Caco-2 (cell line): ENCODE data around the gene PHF23. TPM values are rescaled to one million over a fixed set of nuclear protein-coding genes. Genes with fewer than 3 reads are reported as not detected.

Experiments used
- BruUV-seq: library from RNA; stranded (reverse); fragments of 400-500 nt; replicated peaks from 2 replicates; lab custom pipeline; 2021; lab: Mats Ljungman, UMichigan
- CTCF ChIA-PET: fragments of 300-600 bp; sonication (Branson Sonifier 250); formaldehyde crosslinking; loops from one replicate; lab custom pipeline; 2022; ENCODE audit warnings: antibody characterized with exemption; lab: Charles Lee
- POLR2A ChIA-PET: fragments of 300-600 bp; sonication (Branson Sonifier 250); formaldehyde crosslinking; loops from one replicate; lab custom pipeline; 2022; ENCODE audit warnings: antibody characterized with exemption; lab: Charles Lee
- DNase-seq, 2 experiments: peaks; one replicate each; pipeline versions ENCODE4 v3.0.0 to v3.0.0-alpha.2; 2020 to 2022
- H3K27me3 ChIP-seq: replicated peaks from 2 replicates; pipeline ENCODE4 v1.6.0; 2011; ENCODE audit warnings: low read length; ENCODE audit not compliant: control insufficient read depth, insufficient read depth
- H3K36me3 ChIP-seq: 2 replicates; pipeline ENCODE4 v1.5.1; 2011; ENCODE audit warnings: low read length; ENCODE audit not compliant: control insufficient read depth, insufficient read depth
- H3K4me1 ChIP-seq: fragments of 250-450 bp; sonication (Bioruptor Pico); 2 replicates; pipeline ENCODE4 v1.5.1; 2020; ENCODE audit warnings: mild to moderate bottlenecking
- H3K4me3 ChIP-seq: 2 replicates; pipeline ENCODE4 v1.5.1; 2011; ENCODE audit warnings: low read depth, mild to moderate bottlenecking, control low read depth, low read length
- H3K9me3 ChIP-seq: fragments of 250-450 bp; sonication (Bioruptor Pico); 2 replicates; pipeline ENCODE4 v1.5.1; 2020; ENCODE audit warnings: mild to moderate bottlenecking, moderate library complexity
- H3K27ac Mint-ChIP-seq: one replicate; pipeline ENCODE4 v1.8.0; 2022; ENCODE audit warnings: mixed read lengths; ENCODE audit not compliant: unreplicated experiment
- H3K27me3 Mint-ChIP-seq: one replicate; pipeline ENCODE4 v1.8.0; 2022; ENCODE audit warnings: mixed read lengths; ENCODE audit not compliant: insufficient read depth, unreplicated experiment
- H3K36me3 Mint-ChIP-seq: one replicate; pipeline ENCODE4 v1.8.0; 2022; ENCODE audit warnings: mild to moderate bottlenecking, mixed read lengths; ENCODE audit not compliant: insufficient read depth, unreplicated experiment
- H3K4me1 Mint-ChIP-seq: one replicate; pipeline ENCODE4 v1.8.0; 2022; ENCODE audit warnings: low read depth, mixed read lengths; ENCODE audit not compliant: unreplicated experiment
- H3K4me3 Mint-ChIP-seq: one replicate; pipeline ENCODE4 v1.8.0; 2022; ENCODE audit warnings: mild to moderate bottlenecking, moderate library complexity, mixed read lengths; ENCODE audit not compliant: unreplicated experiment
- H3K9me3 Mint-ChIP-seq: one replicate; pipeline ENCODE4 v1.8.0; 2022; ENCODE audit warnings: mixed read lengths; ENCODE audit not compliant: unreplicated experiment
- intact Hi-C: fragments of 100-400 bp; cut with micrococcal nuclease; formaldehyde crosslinking; loops from one replicate; pipeline ENCODE4 v1.10.0; 2022; ENCODE audit not compliant: unreplicated experiment
- microRNA-seq: library from miRNA; unstranded; fragments of <30 nt; microRNA quantifications from one replicate; pipeline ENCODE4 v1.2.0, GENCODE V29; 2022
- total RNA-seq: library from RNA; stranded (reverse); gene quantifications from 2 replicates; pipeline ENCODE4 v1.2.3, GENCODE V29; 2022
- TF ChIP-seq, protein P1 (sequence below), 2 experiments: fragments of 200-600 bp in 1 of 2; IDR thresholded peaks; 1 replicate in 1 of 2; 2 replicates in 1 of 2; pipeline versions ENCODE4 v1.5.1 to v1.8.0; 2011 to 2022; ENCODE audit warnings: antibody characterized with exemption in 1 of 2, control low read depth in 1 of 2, inconsistent platforms in 1 of 2, low read depth in 1 of 2, low read length in 1 of 2, mild to moderate bottlenecking in 1 of 2, moderate library complexity in 1 of 2; ENCODE audit not compliant: insufficient read depth in 1 of 2, severe bottlenecking in 1 of 2, unreplicated experiment in 1 of 2

PHF23 gene
- total RNA-seq, 1 experiment from 2014 or later: 20.5 TPM

DNA sequence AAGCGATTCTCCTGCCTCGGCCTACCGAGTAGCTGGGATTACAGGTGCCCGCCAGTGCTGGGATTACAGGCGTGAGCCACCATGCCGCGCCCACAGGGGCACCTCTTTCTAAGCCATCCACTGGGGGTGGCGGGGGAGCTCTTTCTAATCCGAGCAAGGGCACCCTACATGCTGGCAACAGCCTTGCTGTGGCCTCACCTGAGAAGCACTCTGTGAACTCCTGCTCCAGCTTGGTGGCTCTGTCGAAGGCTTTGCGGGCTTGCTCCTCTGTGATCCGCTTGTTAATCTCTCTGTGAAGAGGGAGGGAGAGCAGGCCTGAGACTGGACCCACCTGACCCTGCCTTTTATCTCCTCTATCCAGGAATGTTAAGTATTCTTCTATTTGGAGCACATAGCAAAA is 48.2 kb downstream of the PHF23 start:
- ChIA-PET POLR2A (no interaction called here), CTCF (interaction anchor here (0.5 to 1.3 kb wide), 3 partner anchors 12 to 23 kb away, joined by 4 to 8 read pairs (median 6); no protein-coding TSS in a partner anchor)
- Histone ChIP-seq H3K4me3 (no peak overlapping the region), H3K9me3 (no peaks in the 10 kb centered on the region), H3K36me3 (no peaks in the 10 kb centered on the region), H3K27me3 (no peaks in the 10 kb centered on the region), H3K4me1 (peaks cover 4% of the 10 kb centered on the region)
- Mint-ChIP-seq H3K4me3 (peak overlapping the region; percentile 22), H3K27ac (peak overlapping the region; percentile 59), H3K36me3 (no peaks in the 10 kb centered on the region), H3K27me3 (no peaks in the 10 kb centered on the region), H3K4me1 (no peaks in the 10 kb centered on the region), H3K9me3 (no peaks in the 10 kb centered on the region)
- DNase-seq: no peak
- intact Hi-C loops: loop anchor here (1.0 kb wide), 1 partner anchor 28 kb away; the partner anchor contains the start of genes ACADVL and DLG4
- BruUV-seq: no TSS peak
- TF ChIP-seq, protein P1, sequence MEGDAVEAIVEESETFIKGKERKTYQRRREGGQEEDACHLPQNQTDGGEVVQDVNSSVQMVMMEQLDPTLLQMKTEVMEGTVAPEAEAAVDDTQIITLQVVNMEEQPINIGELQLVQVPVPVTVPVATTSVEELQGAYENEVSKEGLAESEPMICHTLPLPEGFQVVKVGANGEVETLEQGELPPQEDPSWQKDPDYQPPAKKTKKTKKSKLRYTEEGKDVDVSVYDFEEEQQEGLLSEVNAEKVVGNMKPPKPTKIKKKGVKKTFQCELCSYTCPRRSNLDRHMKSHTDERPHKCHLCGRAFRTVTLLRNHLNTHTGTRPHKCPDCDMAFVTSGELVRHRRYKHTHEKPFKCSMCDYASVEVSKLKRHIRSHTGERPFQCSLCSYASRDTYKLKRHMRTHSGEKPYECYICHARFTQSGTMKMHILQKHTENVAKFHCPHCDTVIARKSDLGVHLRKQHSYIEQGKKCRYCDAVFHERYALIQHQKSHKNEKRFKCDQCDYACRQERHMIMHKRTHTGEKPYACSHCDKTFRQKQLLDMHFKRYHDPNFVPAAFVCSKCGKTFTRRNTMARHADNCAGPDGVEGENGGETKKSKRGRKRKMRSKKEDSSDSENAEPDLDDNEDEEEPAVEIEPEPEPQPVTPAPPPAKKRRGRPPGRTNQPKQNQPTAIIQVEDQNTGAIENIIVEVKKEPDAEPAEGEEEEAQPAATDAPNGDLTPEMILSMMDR (IDR thresholded peaks at IDR 0.05; ENCODE audit: insufficient read depth in 1 of 2, low read depth in 1 of 2, low read length in 1 of 2, severe bottlenecking in 1 of 2, unreplicated experiment in 1 of 2): no peak

DNA sequence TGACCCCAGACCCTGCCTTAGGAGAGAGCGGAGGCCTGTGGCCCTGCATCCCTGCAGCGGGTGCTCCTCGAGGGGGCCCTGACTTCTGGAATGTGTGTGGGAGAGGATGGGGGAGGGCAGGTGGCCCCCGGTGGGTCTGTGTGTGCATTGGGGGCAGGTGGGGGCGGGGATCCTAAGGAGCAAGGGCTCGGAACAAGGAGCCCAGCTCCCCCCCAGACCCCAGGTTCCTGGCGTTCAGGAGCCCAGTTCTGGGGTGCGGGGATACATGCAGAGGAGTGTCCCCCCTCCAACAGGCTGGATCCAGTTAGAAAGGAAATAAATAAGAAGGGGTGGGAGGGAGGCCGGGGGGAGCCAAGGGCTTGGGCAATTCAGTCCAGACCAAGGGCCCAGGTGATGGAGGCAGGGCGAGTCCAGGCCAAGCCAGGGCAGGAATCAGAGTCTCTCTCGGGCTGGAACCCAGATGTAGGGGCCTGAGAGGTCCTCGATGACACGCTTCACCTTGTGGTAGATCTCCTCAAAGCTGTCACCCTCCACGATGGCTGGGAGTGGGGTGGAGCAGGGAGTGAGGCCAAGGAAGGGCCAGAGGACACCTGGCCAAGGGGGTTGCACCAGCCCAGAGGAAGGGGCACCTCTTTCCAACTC is 48.9 kb downstream of the PHF23 start:
- no peak for DNase-seq
- H3K4me1 Mint-ChIP-seq: no peaks in the 10 kb centered on the region
- no TSS peak for BruUV-seq
- H3K4me1 ChIP-seq: peaks cover 4% of the 10 kb centered on the region
- no peak overlapping the region for H3K4me3 ChIP-seq
- no peaks in the 10 kb centered on the region for H3K36me3 ChIP-seq
- no peak overlapping the region for H3K4me3 Mint-ChIP-seq
- H3K27me3 ChIP-seq: no peaks in the 10 kb centered on the region
- intact Hi-C loops: no loop called here
- no peaks in the 10 kb centered on the region for H3K27me3 Mint-ChIP-seq
- no peaks in the 10 kb centered on the region for H3K36me3 Mint-ChIP-seq
- H3K9me3 ChIP-seq: no peaks in the 10 kb centered on the region
- CTCF ChIA-PET: interaction anchor here (0.5 to 1.3 kb wide), 3 partner anchors 12 to 24 kb away, joined by 4 to 8 read pairs (median 6); no protein-coding TSS in a partner anchor
- POLR2A ChIA-PET: no interaction called here
- H3K9me3 Mint-ChIP-seq: no peaks in the 10 kb centered on the region
- no peak overlapping the region for H3K27ac Mint-ChIP-seq
- TF ChIP-seq, protein P1 (IDR thresholded peaks at IDR 0.05; ENCODE audit: insufficient read depth in 1 of 2, low read depth in 1 of 2, low read length in 1 of 2, severe bottlenecking in 1 of 2, unreplicated experiment in 1 of 2): no peak

DNA sequence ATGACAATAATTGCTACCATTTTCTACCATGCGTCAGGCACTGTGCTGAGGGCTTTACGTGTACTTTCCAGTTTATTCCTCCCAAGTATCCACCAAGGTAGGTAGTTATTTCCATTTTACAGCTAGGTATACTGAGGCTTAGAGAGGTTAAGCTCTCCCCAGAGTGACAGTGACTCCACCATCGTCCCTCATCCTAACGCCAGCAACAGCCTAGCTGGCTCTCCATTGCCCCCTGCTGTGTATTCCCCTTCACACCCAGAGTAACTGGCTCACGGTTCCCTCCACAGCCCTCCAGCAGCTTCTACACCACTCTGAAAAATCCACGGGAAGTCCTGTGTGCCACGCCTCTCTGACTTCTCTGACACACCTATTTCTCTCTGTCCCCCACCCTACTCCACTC is 53.0 kb downstream of the PHF23 start:
- Mint-ChIP-seq H3K27me3 (no peaks in the 10 kb centered on the region), H3K4me1 (no peaks in the 10 kb centered on the region), H3K36me3 (no peaks in the 10 kb centered on the region), H3K9me3 (no peaks in the 10 kb centered on the region), H3K4me3 (no peak overlapping the region), H3K27ac (peak overlapping the region; percentile 12)
- Histone ChIP-seq H3K36me3 (no peaks in the 10 kb centered on the region), H3K9me3 (no peaks in the 10 kb centered on the region), H3K4me3 (no peak overlapping the region), H3K27me3 (no peaks in the 10 kb centered on the region), H3K4me1 (no peaks in the 10 kb centered on the region)
- DNase-seq: no peak
- TF ChIP-seq, protein P1 (IDR thresholded peaks at IDR 0.05; ENCODE audit: insufficient read depth in 1 of 2, low read depth in 1 of 2, low read length in 1 of 2, severe bottlenecking in 1 of 2, unreplicated experiment in 1 of 2): no peak
- ChIA-PET CTCF (interaction anchor here (0.7 kb wide), 1 partner anchor 243 kb away, joined by 3 read pairs; no protein-coding TSS in a partner anchor), POLR2A (no interaction called here)
- intact Hi-C loops: no loop called here
- BruUV-seq: no TSS peak

Small RNA genes lying within 50 kb of the gene (microRNA-seq; reads per million reads assigned to microRNA genes)
- gene MIR324: 1,367 reads per million, percentile 90 among the genes with 10 or more reads in this experiment

Other genes starting within 250 kb of the PHF23 start
- not detected in 2 replicates for gene ALOX12, start 243.4 kb downstream of the PHF23 start, total RNA-seq
- gene RNASEK, start 226.8 kb downstream of the PHF23 start, total RNA-seq: 61.9 and 63.0 TPM in 2 replicates
- not detected in 2 replicates for gene BCL6B, start 216.4 kb downstream of the PHF23 start, total RNA-seq
- 7.1 and 8.7 TPM in 2 replicates for gene SLC16A13, start 203.4 kb downstream of the PHF23 start, total RNA-seq
- gene SLC16A11, start 195.4 kb downstream of the PHF23 start, total RNA-seq: 0.35 and 0.43 TPM in 2 replicates
- gene CLEC10A, start 159.2 kb downstream of the PHF23 start, total RNA-seq: not detected in 2 replicates
- 12.8 and 14.3 TPM in 2 replicates for gene ASGR2, start 124.6 kb downstream of the PHF23 start, total RNA-seq
- gene ASGR1, start 60.1 kb downstream of the PHF23 start, total RNA-seq: 8.3 and 9.2 TPM in 2 replicates
- gene DLG4, start 19.6 kb downstream of the PHF23 start, total RNA-seq: 0.98 and 1.8 TPM in 2 replicates
- gene ACADVL, start 19.5 kb downstream of the PHF23 start, total RNA-seq: 133 and 164 TPM in 2 replicates
- 38.3 and 41.3 TPM in 2 replicates for gene DVL2, start 4.9 kb downstream of the PHF23 start, total RNA-seq
- gene GABARAP, start 3.0 kb upstream of the PHF23 start, total RNA-seq: 129 and 140 TPM in 2 replicates
- 68.6 and 71.1 TPM in 2 replicates for gene CTDNEP1, start 12.3 kb upstream of the PHF23 start, total RNA-seq
- 43.2 and 43.3 TPM in 2 replicates for gene ELP5, start 12.8 kb upstream of the PHF23 start, total RNA-seq
- gene CLDN7, start 23.0 kb upstream of the PHF23 start, total RNA-seq: 111 and 115 TPM in 2 replicates
- gene SLC2A4, start 42.3 kb upstream of the PHF23 start, total RNA-seq: 0.35 and 0.88 TPM in 2 replicates
- 21.1 and 27.6 TPM in 2 replicates for gene YBX2, start 55.2 kb upstream of the PHF23 start, total RNA-seq
- gene EIF5A, start 68.2 kb upstream of the PHF23 start, total RNA-seq: 345 and 388 TPM in 2 replicates
- 36.0 and 39.2 TPM in 2 replicates for gene GPS2, start 75.9 kb upstream of the PHF23 start, total RNA-seq
- gene NEURL4, start 89.9 kb upstream of the PHF23 start, total RNA-seq: 29.5 and 31.1 TPM in 2 replicates
- gene ACAP1, start 97.1 kb upstream of the PHF23 start, total RNA-seq: 1.6 TPM in 1 of 2 replicates, not detected in the other
- gene KCTD11, start 112.7 kb upstream of the PHF23 start, total RNA-seq: 5.1 and 5.4 TPM in 2 replicates
- gene TMEM95, start 115.7 kb upstream of the PHF23 start, total RNA-seq: not detected in 2 replicates
- gene TNK1, start 141.6 kb upstream of the PHF23 start, total RNA-seq: 6.1 and 6.4 TPM in 2 replicates
- gene PLSCR3, start 155.1 kb upstream of the PHF23 start, total RNA-seq: 12.7 and 14.5 TPM in 2 replicates
- gene TMEM256, start 164.6 kb upstream of the PHF23 start, total RNA-seq: 40.2 and 41.3 TPM in 2 replicates
- 12.6 and 16.1 TPM in 2 replicates for gene NLGN2, start 168.4 kb upstream of the PHF23 start, total RNA-seq
- 0.52 TPM in 1 of 2 replicates, not detected in the other for gene SPEM1, start 180.9 kb upstream of the PHF23 start, total RNA-seq
- not detected in 2 replicates for gene SPEM2, start 186.2 kb upstream of the PHF23 start, total RNA-seq
- not detected in 2 replicates for gene SPEM3, start 189.4 kb upstream of the PHF23 start, total RNA-seq
- gene TMEM102, start 196.0 kb upstream of the PHF23 start, total RNA-seq: 2.9 and 3.7 TPM in 2 replicates
- 0.91 and 1.3 TPM in 2 replicates for gene FGF11, start 200.1 kb upstream of the PHF23 start, total RNA-seq
- 1.7 and 2.6 TPM in 2 replicates for gene CHRNB1, start 205.6 kb upstream of the PHF23 start, total RNA-seq
- 15.5 and 16.5 TPM in 2 replicates for gene ZBTB4, start 240.2 kb upstream of the PHF23 start, total RNA-seq
- gene SLC35G6, start 242.0 kb upstream of the PHF23 start, total RNA-seq: not detected in 2 replicates
- gene POLR2A, start 244.9 kb upstream of the PHF23 start, total RNA-seq: 69.8 and 72.1 TPM in 2 replicates